Heart left ventricle (tissue), 16 donors: ENCODE data around the gene ROR1. TPM values are rescaled to one million over a fixed set of nuclear protein-coding genes. Genes with fewer than 3 reads are reported as not detected.
A peak's percentile ranks its signal among the peaks of the same experiment; 100 is the strongest.

Source experiments
- ATAC-seq, 4 donors: fragments of 200-7000 bp; cut with Tn5 transposase; one replicate each; pipeline ENCODE4 v1.9.1; 2020 to 2022; ENCODE audit warnings: moderate library complexity in 4 of 4, mild to moderate bottlenecking in 3 of 4, moderate number of reproducible peaks in 1 of 4
- DNase-seq, 5 donors: peaks; one replicate each; pipeline ENCODE4 v3.0.0-alpha.2; 2020
- H3K27ac ChIP-seq, 12 donors: fragments of 200-600 bp; sonication (generic) in 4 of 12; one replicate each; pipeline versions ENCODE4 v1.5.0 to v1.8.0; 2016 to 2022; ENCODE audit warnings: mild to moderate bottlenecking in 2 of 12
- H3K27me3 ChIP-seq, 9 donors: fragments of 200-600 bp; sonication (generic) in 2 of 9; one replicate each; pipeline versions ENCODE4 v1.5.1 to v1.8.0; 2016 to 2022; ENCODE audit warnings: mild to moderate bottlenecking in 3 of 9
- H3K36me3 ChIP-seq, 9 donors: fragments of 200-600 bp; sonication (generic) in 2 of 9; one replicate each; pipeline versions ENCODE4 v1.5.0 to v1.8.0; 2018 to 2022; ENCODE audit warnings: mild to moderate bottlenecking in 2 of 9
- H3K4me1 ChIP-seq, 12 donors: fragments of 200-600 bp; sonication (generic) in 4 of 12; one replicate each; pipeline versions ENCODE4 v1.5.0 to v1.8.0; 2016 to 2022; ENCODE audit warnings: mild to moderate bottlenecking in 3 of 12
- H3K4me3 ChIP-seq, 12 donors: fragments of 200-600 bp; sonication (generic) in 4 of 12; one replicate each; pipeline versions ENCODE4 v1.5.0 to v1.8.0; 2017 to 2022; ENCODE audit warnings: mild to moderate bottlenecking in 9 of 12, moderate library complexity in 4 of 12
- H3K9me3 ChIP-seq, 12 donors: fragments of 200-600 bp; sonication (generic) in 4 of 12; one replicate each; pipeline versions ENCODE4 v1.5.0 to v1.8.0; 2016 to 2022; ENCODE audit warnings: mild to moderate bottlenecking in 1 of 12
- POLR2A ChIP-seq, 2 donors: fragments of 450-650 bp; IDR thresholded peaks; one replicate each; pipeline ENCODE4 v1.6.1; 2017; ENCODE audit warnings: antibody characterized with exemption in 2 of 2, mild to moderate bottlenecking in 2 of 2, moderate library complexity in 2 of 2
- WGBS, 4 donors: extraction: QIAGEN DNeasy Blood & Tissue Kit in 2 of 4; methylation state at CpG; one replicate each; pipeline versions ENCODE4 v1.1.5 to v1.1.7; 2013 to 2018; 5-methylcytosine and 5-hydroxymethylcytosine counted together
- intact Hi-C, 10 donors: fragments of 100-400 bp; cut with DNase I; formaldehyde crosslinking; loops; one replicate each; pipeline versions ENCODE4 v1.11.1 to v1.14.2; 2022
- polyA plus RNA-seq, 2 donors: library from polyadenylated mRNA; stranded (reverse); fragments of 200-250 nt; gene quantifications; one replicate each; pipeline ENCODE4 v1.2.3, GENCODE V29; 2013
- total RNA-seq, 9 donors: library from RNA; depleted of rRNA in 2 of 9; stranded (reverse); fragments of >200 nt in 2 of 9; fragmentation: NEBNext Ultra II Directional in 3 of 9; extraction: Animal tissue kit (Norgen Biotek cat#: 25700) in 3 of 9; gene quantifications; one replicate each; pipeline versions ENCODE4 v1.1.0 to v1.2.4, GENCODE V29; 2016 to 2023
- TF ChIP-seq, protein P1 (sequence below), 12 donors: fragments of 200-600 bp; sonication (generic) in 4 of 12; IDR thresholded peaks; one replicate each; pipeline versions ENCODE4 v1.5.0 to v1.8.0; 2018 to 2022; ENCODE audit warnings: antibody characterized with exemption in 12 of 12, mild to moderate bottlenecking in 5 of 12
- donor health status: ischemic (EF 13 %, LVEDD 7.1; RV severe dilation, severe dysfunction).
- donor health status: healthy with polysubstance abuse.
- donor health status: DM: no; HTN: yes; CAD: no.
- donor health status: DM: no; HTN: no; CAD: no.
- donor health status: ischemic (EF 25% LVEDD 6.9; RV normal size, moderate dysfunction).
- donor health status: ischemic (EF 25% LVEDD 5.7; RV mildly dilated, moderate dysfunction).
- donor health status: healthy.
- donor health status: DM: yes; HTN: yes; CAD: no.
- donor health status: ischemic (EF 35%, LVEDD 5.7; RV mildly dilated, moderate dysfunction).
- donor health status: nonischemic (EF 11% LVEDD 7.7; RV severe dilation, severe dysfunction).
- donor health status: DM: yes; HTN: yes; CAD: no.
- donor health status: PGD.
- donor health status: ischemic (EF 29% LVEDD 5.4; RV normal size, mild dysfunction).
- donor health status: nonischemic (EF 23%, LVEDD 6.1; RV moderate dilation, normal function).

Gene ROR1
- total and polyA plus RNA-seq, 11 donors: 4.1 to 35.3 (median 19.3) TPM

DNA sequence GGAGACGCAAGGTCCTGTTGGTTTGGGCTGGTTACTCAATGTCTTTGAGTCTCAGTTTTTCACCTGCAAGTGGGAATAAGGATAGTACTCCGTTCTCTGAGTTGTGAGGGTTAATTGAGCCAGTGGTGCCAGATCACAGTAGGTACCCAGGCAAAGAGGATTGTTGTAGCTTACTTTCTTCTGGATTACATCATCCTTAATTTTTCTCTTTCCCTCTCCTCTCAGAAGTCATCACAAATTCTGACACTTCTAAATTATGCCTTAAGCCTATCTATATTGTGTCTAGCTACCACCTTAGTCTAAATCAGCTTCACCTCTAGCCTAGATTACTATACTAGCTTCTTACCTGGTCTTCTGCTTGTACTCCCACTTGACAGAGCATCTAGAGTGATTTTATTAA lies 149.5 kb downstream of the ROR1 start:
- intact Hi-C loops: loop anchor here in 5 of 10 donors (5.0 to 10.0 kb wide), 7 partner anchors 111 to 229 kb away; partner anchors contain the start of gene ROR1 (in 1 of the 5)
- WGBS, 4 donors: 56 to 72% (median 63%) methylated on average over 2 of the region's 2 CpGs
- peaks cover 0 to 62% (median 24%) of the 10 kb centered on the region in 12 donors for H3K4me1 ChIP-seq
- no peak for ATAC-seq
- no peak overlapping the region for H3K4me3 ChIP-seq
- TF ChIP-seq, protein P1, sequence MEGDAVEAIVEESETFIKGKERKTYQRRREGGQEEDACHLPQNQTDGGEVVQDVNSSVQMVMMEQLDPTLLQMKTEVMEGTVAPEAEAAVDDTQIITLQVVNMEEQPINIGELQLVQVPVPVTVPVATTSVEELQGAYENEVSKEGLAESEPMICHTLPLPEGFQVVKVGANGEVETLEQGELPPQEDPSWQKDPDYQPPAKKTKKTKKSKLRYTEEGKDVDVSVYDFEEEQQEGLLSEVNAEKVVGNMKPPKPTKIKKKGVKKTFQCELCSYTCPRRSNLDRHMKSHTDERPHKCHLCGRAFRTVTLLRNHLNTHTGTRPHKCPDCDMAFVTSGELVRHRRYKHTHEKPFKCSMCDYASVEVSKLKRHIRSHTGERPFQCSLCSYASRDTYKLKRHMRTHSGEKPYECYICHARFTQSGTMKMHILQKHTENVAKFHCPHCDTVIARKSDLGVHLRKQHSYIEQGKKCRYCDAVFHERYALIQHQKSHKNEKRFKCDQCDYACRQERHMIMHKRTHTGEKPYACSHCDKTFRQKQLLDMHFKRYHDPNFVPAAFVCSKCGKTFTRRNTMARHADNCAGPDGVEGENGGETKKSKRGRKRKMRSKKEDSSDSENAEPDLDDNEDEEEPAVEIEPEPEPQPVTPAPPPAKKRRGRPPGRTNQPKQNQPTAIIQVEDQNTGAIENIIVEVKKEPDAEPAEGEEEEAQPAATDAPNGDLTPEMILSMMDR (IDR thresholded peaks at IDR 0.05): no peak
- TF ChIP-seq POLR2A (IDR thresholded peaks at IDR 0.05): no peak
- peak overlapping the region; percentile 42 to 90 (median 80) for H3K27ac ChIP-seq
- H3K36me3 ChIP-seq: no peaks in the 10 kb centered on the region
- no peaks in the 10 kb centered on the region for H3K27me3 ChIP-seq
- DNase-seq: no peak
- no peaks in the 10 kb centered on the region for H3K9me3 ChIP-seq

DNA sequence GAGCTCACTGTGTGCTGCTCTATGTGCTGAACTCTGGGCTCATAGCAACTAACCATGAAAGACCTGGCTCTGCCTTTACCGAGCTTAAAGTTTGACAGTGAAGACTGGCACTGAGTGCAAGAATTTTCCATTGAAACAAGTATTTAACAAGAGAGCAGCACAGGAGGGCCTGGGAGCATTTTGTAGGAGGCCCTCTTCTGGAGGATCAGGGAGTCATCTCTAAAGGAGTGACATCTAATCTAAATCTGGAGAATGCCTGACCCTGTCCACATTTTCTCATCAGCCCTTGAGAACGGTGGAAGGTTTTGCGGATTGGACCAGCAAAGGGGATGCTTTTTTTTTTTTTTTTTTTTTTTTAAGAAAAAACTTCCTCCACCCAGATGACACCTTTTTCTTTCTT lies 150.8 kb downstream of the ROR1 start:
- 68 to 83% (median 80%) methylated on average over 3 of the region's 3 CpGs for WGBS, 4 donors
- ATAC-seq (no peak), DNase-seq (no peak)
- Histone ChIP-seq H3K4me1 (peaks cover 0 to 72% (median 33%) of the 10 kb centered on the region in 12 donors), H3K9me3 (no peaks in the 10 kb centered on the region), H3K27ac (peak overlapping the region in 8 of 12 donors; percentile 76 to 90 (median 86)), H3K4me3 (no peak overlapping the region), H3K36me3 (no peaks in the 10 kb centered on the region), H3K27me3 (no peaks in the 10 kb centered on the region)
- TF ChIP-seq, protein P1 (IDR thresholded peaks at IDR 0.05): peak in 1 of 12 donors; percentile 27
- TF ChIP-seq POLR2A (IDR thresholded peaks at IDR 0.05): no peak
- intact Hi-C loops: loop anchor here in 5 of 10 donors (5.0 to 10.0 kb wide), 7 partner anchors 110 to 230 kb away; partner anchors contain the start of gene ROR1 (in 1 of the 5)

DNA sequence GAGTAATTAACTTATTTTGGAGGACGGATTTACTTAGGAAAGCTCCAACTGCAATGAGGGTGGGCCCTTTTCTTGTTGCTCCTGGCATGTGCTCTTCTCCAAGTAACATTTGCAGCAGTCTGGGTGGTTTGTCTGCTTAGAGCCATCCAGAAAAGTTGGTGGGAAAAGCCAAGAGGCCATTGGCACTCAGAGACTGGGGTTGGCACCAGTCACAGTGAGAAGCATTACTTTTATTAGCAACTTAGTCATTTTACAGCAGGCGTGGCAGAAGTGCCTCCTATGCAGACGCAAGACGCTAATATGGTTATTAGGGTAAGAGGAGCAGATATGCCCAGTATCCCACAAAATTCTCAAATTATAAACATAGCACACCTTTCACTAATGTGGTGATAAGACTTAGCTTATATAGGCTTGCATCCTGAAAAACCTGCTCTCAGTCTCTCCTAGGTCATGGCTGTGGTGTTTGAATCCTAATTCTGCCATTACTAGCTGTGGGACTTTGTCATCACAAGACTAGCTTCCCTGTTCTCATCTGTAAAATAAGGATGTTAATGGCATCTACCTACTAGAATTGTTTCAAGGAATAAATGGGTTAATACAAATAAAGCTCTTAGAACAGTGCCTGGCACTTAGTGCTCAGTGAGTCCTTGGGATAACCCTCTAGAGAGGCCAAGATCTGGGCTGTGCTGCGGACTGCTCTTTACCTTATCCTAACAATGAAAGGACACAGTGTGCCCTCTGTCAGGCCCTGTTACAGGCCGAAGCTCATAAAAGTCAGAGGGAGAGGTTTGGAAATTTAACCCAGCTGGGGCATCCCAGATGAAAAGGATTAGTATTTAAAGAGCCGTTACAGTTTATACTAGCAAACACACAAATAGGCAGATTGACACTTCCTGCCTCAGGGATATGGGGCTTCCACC lies 154.6 kb downstream of the ROR1 start:
- WGBS, 4 donors: 34 to 55% (median 48%) methylated on average over 7 of the region's 7 CpGs
- intact Hi-C loops: loop anchor here in 2 of 10 donors (10.0 kb wide), 3 partner anchors 106 to 234 kb away; partner anchors contain the start of gene ROR1 (in 1 of the 2)
- Histone ChIP-seq H3K4me3 (no peak overlapping the region), H3K27me3 (no peaks in the 10 kb centered on the region), H3K4me1 (peaks cover 0 to 50% (median 23%) of the 10 kb centered on the region in 12 donors), H3K27ac (peak overlapping the region; percentile 61 to 96 (median 90)), H3K9me3 (no peaks in the 10 kb centered on the region), H3K36me3 (no peaks in the 10 kb centered on the region)
- ATAC-seq (peak; percentile 97 to 98 (median 98)), DNase-seq (peak in 4 of 5 donors; percentile 45 to 77 (median 60))
- TF ChIP-seq, protein P1 (IDR thresholded peaks at IDR 0.05): no peak
- TF ChIP-seq POLR2A (IDR thresholded peaks at IDR 0.05): no peak

DNA sequence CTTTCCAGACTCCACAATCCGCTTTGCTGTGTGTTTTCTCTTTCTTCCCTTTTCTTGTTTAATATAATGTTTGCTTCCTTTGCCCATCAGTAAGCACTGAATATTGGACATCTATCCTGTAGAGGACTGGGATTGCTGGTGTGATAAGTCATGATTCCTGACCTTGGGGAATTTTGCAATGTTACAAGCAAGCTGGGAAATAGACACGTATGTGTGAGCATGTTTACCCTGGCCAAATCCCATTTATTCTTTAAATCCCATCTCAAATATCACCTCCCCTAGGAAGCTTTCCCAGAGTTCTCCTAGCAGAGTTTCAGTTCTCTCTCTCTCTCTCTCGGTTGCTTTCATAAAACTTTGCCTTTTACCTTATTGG lies 155.3 kb downstream of the ROR1 start:
- intact Hi-C loops: loop anchor here in 2 of 10 donors (10.0 kb wide), 3 partner anchors 106 to 234 kb away; partner anchors contain the start of gene ROR1 (in 1 of the 2)
- peak in 1 of 4 donors; percentile 8 for ATAC-seq
- TF ChIP-seq, protein P1 (IDR thresholded peaks at IDR 0.05): no peak
- no peak for TF ChIP-seq POLR2A (IDR thresholded peaks at IDR 0.05)
- Histone ChIP-seq H3K36me3 (no peaks in the 10 kb centered on the region), H3K4me1 (peaks cover 0 to 44% (median 20%) of the 10 kb centered on the region in 12 donors), H3K27me3 (no peaks in the 10 kb centered on the region), H3K27ac (peak overlapping the region; percentile 61 to 96 (median 90)), H3K9me3 (no peaks in the 10 kb centered on the region), H3K4me3 (no peak overlapping the region)
- DNase-seq: no peak
- WGBS, 4 donors: 62 to 67% (median 63%) methylated on average over 3 of the region's 3 CpGs
